Non-pigmented ciliary epithelial cell (primary cell): ENCODE measurements around the gene UBE2Q2.

Experiments used
- DNase-seq: peaks from one replicate; pipeline ENCODE4 v3.0.0-alpha.2; 2010; ENCODE audit warnings: low read depth

Gene UBE2Q2

DNA sequence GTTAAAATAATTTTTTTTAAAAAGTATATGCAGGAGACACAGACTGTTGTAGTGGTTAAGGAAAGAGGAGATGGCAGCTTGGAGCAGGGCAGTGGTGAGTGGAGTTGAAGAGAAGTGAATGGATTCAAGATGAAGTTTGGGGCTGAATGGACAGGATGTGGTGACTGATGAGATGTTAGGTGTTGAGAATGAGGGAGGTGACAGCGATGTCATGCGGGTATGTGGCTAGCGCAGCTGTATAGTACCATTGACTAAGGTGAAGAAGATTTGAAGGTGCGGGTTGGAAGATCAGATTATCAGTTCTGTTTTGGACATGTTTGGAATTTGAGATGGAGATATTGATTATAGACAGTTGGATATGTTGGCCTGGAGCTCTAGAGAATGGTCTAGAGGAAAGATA, 80.5 kb downstream of the UBE2Q2 start:
- DNase-seq = no peak

DNA sequence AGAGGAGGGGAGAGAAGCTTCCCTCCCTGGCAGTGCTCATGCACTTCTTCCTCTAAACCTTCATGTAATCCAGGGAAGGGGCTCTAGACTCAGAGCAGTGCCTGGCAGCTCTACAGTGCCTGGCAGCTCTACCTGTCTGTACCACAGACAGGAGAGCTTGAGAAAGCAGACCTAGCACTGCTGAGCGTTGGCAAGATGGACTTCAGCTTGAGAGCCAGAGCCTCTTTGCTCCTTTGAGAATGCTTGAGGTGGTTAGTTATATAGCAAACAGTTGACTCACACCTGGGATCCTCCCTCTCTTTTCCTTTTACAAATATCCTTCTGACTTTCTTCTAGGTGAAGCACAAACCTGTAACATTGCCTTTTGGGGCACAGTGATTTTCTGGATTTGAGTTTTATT, 81.3 kb downstream of the UBE2Q2 start:
- DNase-seq = no peak

DNA sequence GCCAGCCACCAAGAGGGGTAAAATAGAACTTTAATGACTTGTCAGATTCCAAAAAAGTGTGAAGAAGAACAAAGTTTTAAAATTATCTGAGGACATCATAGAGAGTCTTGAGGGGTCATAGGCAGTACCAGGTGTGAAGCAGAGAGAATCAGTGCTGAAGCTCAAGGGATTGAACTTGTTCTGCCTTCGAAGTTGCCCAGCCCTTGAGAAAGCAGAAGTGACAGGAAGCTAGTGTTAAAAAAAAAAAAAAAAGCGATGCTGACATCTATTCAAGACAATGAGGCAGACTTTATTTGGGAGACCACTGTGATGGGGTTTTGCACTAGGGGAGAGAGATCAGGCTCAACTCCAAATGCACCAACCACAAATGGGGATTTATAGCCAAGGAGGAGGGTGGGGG, 82.2 kb downstream of the UBE2Q2 start:
- DNase-seq = no peak

DNA sequence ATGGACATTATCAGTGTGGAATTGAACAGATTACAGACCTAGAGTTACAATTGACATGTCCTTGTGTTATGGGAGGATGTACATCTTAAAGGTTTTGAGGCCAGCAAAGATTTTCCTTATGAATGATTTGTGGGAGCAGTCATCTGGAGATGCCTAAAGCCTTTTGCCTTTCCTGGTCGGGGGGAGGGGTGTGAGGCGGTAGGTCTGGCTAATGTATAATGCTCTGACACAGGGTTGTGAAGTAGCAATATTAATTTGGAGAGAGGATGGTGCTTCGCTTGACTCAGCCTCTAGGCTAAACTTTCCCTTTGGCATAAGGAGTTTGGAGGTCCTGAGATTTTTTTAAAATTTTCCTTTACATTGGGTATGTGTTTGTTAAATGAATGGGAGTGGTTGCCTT, 83.7 kb downstream of the UBE2Q2 start:
- no peak for DNase-seq

DNA sequence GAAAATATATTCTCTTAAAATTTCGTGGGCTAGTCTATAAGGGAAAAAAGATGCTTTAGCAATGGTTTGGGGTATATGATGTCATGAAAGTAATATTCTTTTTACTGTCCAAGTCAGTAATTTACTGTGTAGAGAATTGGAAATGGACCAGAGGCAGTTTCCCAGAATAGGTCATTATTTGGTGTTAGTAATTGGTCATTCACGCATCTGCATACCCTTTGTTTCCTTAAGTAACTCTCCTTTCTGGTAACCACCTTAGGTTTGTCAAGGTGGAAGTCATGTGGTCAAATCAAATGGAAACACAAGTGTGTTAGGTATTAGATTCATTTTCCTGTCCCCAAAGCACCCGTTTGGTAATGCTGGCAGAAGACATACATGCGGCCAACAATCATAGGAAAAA, 84.4 kb downstream of the UBE2Q2 start:
- no peak for DNase-seq

DNA sequence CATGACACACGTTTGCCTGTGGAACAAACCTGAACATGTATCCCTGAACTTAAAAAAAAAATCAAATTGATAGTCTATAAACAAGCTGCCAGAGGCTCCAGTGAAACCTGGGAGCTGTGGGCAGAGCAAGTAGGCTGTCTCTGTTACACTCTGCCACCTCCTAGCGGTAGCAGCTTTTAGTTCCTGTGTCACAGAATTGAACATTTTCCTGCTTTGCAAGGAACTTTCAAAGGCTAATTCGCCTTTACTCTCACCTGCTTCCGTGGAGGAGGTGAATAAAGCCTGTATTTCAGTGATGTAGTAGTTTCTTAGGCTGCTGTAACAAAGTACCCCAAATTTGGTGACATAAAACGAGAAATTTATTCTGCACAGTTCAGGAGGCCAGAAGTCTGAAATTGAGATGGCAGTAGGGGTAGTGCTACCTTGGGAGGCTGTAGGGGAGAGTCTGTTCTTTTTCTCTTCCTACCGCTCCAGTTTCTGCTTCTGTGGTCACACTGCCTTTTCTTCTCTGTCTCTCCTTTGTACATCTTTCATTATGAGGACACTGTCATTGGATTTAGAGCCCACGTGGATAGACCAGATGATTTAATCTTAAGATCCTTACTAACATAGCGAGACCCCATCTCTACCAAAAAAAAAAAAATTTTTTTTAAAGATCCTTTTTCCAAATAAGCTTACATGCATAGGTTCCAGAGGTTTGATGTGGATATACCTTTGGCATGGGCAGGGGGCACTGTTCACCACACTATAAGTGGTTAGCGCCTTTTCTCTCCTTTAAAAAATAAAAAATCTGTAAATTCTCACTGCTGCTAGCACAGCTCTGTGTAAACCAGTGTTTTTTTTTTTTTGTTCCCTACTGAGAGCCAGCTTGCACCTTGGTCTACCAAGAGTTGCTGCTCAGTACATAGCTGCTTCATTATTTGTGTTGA, 85.7 kb downstream of the UBE2Q2 start:
- DNase-seq = no peak

DNA sequence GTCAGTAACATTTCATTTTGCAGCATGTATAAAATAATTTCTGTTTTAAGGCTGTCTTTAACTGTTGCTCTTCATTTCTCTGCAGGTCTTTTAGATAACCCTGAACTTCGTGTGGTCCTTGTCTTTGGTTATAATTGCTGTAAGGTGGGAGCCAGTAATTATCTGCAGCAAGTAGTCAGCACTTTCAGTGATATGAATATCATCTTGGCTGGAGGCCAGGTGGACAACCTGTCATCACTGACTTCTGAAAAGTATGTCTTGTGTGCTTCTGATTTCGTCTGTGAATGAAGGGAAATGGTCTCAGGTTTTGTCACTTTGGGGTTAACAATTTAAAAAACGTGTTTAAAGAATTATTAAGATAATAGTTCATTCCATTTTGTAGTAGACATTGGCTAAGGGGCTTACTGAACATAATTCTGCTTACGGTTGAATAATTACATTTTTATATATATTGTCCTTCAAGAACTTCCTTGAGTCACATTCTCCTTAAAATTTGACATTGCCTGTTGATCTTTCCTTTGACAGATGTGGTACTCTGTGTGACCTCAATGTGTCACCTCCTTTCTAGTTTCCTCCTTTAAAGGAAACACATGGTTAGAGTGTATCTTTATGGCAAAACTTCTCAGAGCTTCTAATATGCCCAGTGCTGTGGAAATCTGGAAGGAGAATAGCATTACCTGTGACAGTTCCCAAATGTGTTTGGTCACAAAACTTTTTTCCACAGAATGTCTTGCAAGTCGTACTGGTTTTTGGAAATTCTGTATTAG, 86.7 kb downstream of the UBE2Q2 start:
- DNase-seq = no peak

DNA sequence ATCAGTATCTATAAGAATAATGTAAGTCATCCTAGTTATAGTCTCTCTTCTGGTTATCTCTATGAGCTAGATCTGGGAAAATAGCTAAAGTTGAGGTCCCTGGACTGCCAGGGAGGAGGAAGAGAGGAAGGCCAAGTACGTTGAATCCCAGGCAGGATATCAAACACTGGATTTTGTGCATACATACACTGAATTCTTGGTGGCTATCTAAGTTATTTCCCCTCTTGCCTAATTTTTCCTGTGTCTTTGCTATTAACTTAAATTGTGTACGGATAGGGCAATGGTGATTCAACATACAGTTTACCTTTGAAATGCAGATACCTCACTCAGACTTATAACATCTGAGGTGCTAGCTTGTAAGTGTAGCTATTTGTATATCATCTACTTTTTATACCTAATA, 87.6 kb downstream of the UBE2Q2 start:
- no peak for DNase-seq

DNA sequence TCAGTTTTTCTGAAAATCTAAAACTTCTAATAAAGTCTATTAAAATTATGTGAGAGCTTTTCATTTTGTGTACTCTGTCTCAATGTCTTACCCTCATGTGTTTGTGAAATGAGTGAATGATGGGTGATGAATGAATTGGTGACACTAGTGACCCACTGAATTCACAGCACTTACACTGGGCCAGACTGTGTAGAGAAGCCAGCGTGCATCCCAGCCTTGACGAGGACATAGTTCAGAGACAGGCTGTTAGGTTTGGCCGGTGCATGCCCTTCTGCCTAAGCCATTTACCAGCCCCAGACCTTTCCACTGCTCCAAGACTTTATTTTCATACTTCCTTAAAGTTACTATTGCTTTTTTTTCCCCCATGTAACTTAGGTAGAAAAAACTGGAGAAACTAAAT, 99.2 kb downstream of the UBE2Q2 start:
- DNase-seq = no peak

DNA sequence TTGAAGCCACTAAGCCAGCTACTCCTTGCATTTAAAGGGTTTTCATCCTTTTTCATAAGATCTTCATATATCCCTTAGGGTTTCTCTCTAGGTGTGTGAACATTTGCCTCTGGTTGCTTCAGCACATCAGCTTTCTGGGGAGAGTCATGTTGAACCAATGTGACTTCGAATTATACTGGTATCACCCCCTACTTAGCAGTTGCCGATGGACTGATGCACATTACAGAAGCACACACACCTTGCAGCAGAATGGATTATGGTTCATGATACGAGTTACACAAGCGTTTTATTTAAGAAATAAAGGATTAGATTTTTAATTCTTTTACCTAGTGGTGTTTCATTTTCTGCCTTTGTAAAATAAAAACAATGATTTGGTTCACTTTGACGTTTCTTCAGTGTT, 100.0 kb downstream of the UBE2Q2 start:
- DNase-seq = no peak

DNA sequence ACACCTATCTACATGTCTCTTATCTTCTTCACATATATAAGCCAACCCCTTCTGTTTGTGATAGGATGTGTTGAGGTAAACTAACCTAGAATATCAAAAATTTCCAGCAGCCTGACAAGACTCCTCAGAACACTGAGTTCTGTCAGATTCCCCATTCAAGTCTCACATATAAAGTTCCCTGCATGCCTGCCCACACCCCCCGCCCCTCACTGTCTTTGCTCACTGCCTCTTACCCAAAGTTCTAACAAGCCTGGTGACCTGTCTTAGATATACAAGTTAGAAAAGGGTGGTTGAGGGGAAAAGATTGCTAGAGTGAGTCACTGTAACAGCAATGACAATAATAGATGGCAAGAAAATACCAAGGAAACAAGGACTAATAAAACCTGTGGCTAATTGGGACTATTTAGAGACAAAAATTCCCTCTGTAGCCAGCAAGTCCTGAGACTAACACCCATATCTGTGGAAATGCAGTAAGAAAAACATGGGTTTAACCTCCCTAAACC, 100.5 kb downstream of the UBE2Q2 start:
- no peak for DNase-seq

DNA sequence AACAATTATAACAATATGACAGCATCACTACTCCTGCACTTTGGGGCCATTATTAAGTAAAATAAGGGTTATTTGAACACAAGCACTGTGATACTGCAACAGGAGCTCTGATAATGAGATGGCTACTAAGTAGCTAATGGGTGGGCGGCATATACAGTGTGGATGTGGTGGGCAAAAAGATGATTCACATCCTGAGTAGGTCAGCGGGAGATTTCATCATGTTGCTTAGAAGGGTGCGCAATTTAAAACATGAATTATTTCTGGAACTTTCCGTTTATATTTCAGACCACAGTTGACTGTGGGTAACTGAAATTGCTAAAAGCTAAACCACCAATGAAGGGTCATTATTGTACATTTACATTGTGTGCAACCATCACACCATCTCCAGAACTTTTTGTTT, 102.7 kb downstream of the UBE2Q2 start:
- peak; percentile 68 for DNase-seq

DNA sequence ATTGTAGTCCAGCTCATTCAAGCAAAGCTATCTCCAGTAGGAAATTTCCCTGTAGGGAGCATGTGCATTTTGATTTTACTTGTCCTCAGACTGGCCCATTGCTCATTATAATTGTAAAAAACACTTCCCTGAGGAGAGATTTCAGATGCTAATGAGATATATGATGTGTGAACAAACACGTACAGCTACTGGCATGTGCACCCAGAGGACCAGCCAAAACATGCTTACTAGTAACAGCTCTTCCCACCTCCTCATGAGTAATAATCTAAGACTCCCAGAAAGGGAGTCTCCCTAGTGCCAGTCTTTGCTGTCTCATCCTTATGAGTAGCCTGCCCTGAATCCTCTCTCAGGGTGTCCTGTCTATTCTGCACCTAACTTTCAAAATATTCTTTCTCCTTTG, 103.8 kb downstream of the UBE2Q2 start:
- DNase-seq = peak; percentile 26

DNA sequence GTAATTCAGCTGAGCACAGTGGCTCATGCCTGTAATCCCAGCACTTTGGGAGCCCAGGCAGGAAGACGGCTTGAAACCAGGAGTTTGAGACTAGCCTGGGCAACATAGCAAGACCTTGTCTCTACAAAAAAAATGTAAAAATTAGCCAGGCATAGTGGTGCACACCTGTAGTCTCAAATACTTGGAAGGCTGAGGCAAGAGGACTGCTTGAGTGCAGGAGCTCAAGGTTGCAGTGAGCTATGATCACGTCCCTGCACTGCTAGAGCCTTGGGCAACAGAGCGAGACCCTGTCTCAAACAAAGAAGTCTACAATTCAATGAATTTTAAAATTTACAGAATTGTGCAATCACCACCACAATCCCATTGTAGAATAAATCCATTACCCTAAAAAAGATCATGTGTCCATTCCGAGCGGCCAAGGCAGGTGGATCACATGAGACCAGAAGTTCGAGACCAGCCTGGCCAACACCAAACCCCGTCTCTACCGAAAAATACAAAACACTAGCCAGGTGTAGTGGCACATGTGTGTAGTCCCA, 105.6 kb downstream of the UBE2Q2 start:
- DNase-seq = no peak
